ENCODE measurements around the gene TRIM9.

Gene TRIM9

DNA sequence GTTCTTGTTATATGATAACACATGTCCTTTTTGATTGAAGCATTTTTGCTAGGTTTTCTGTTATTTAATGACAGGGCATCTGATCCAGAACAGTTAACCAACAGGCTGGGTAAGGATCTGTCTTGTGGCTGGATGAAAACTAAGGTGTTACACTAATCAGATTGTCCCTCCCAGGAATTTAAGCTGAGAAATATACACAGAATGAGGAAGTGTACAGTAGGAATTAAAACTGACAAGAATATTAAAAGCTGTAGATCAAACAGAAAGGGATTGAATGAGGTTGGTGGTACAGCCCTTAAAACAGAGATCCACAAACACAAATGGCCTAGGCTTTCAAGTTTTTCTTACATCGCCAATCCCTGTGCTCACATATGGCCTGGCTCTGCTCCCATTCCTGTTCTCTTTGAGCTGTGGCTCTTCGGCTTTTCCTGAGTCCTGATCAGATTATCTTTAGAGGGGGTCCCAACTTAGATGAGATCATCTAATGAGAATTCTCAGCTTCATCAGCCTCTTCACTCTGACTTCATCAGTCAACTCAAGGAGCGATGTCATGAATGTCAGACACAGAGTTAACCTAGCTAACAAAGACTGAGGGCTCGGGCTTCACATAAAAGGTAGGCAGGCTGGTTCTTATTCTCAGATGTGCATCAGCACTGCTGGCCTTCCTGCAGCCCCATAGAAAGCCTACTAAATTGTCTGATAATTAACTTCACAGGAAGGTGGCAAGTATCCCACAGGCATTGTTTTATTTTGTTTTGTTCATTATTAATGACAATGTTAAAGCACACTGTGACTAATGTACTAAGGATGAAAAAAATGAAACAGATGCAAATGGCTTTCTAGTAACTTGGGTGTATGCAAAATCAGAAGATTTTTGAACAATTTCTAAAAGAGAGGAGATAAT, 162.1 kb downstream of the TRIM9 start:
- no peak for DNase-seq (ENCODE audit: low read depth)

- DNase-seq (ENCODE audit: low read depth): no peak
Observed at GRCh38 chr14:50932156-50932555, 162.7 kb downstream of the TRIM9 start.

GRCh38 chr14:50931559-50931958, 163.3 kb downstream of the TRIM9 start:
- no peak for DNase-seq (ENCODE audit: low read depth)

- no peak for DNase-seq (ENCODE audit: low read depth)
Observed at GRCh38 chr14:50929506-50929905, 165.4 kb downstream of the TRIM9 start.

DNA sequence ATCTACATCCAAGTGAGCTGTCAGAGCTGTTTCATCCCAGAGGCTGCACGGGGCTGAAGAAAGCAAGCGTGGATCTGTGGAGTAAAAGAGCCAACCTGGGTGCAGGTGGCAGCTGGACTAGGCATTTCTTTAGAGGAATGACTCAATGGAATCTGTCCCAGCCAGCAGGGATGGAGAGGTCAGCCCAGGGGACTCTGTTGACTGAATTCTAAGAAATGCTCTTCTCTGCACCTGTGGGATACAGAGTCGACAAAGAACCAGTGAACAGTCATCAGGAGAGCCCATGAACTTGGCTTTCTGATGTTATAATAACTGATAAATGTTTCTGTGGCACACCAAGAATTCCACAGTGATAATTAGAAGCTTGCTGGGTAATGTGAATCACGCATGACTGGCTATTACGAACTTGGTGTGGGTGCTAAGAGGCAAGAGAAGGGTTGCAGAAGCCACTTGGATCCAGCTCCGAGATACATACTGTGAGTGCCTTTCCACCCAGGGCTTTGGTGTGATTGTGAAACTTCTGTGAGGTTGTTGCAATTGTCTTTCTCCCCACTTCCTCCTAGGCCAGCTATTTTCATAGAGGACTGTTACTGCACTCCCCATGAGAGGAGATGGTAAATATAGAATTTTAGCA, 166.8 kb downstream of the TRIM9 start:
- no peak for DNase-seq (ENCODE audit: low read depth)

- no peak for DNase-seq (ENCODE audit: low read depth)
Observed at GRCh38 chr14:50926851-50927386, 168.0 kb downstream of the TRIM9 start.

Data from activated T-cell treated with anti-CD3 and anti-CD28 coated beads for 1 hour (primary cell).